DND-41 (cell line): ENCODE measurements around the gene CALR.

Source experiments
- EZH2 ChIP-seq: IDR thresholded peaks from 3 replicates; pipeline ENCODE4 v1.6.1; 2012; ENCODE audit warnings: borderline replicate concordance, low read depth, mild to moderate bottlenecking, moderate library complexity, low read length, inconsistent platforms; ENCODE audit not compliant: severe bottlenecking
- TF ChIP-seq, protein P1 (sequence below): IDR thresholded peaks from 2 replicates; pipeline ENCODE4 v1.5.1; 2012; ENCODE audit warnings: borderline replicate concordance, low read length, moderate library complexity, mild to moderate bottlenecking; ENCODE audit not compliant: poor library complexity, severe bottlenecking; ENCODE audit errors: extremely low read depth

DNA sequence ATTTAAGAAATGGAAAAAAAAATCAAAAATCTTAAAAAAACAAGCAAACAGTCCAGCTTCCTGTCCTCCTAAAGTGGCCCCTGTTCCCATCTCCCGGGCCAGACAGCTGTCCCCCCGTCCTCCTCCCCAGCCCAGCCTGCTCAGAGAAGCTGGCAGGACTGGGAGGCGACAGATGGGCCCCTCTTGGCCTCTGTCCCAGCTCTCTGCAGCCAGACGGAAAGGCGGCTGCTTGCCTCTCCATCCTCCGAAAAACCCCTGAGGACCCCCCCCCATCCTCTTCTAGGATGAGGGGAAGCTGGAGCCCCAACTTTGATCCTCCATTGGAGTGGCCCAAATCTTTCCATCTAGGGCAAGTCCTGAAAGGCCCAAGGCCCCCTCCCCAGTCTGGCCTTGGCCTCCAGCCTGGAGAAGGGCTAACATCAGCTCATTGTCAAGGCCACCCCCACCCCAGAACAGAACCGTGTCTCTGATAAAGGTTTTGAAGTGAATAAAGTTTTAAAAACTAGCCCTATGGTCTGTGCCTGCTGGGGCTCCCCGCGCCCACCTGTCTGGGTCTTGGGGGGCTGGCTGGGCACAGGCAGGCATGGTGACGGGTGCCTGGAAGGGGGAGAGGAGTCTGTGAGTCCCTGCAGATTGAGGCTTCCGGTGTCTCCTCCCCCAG is 14.9 kb downstream of the CALR start:
- TF ChIP-seq, protein P1, sequence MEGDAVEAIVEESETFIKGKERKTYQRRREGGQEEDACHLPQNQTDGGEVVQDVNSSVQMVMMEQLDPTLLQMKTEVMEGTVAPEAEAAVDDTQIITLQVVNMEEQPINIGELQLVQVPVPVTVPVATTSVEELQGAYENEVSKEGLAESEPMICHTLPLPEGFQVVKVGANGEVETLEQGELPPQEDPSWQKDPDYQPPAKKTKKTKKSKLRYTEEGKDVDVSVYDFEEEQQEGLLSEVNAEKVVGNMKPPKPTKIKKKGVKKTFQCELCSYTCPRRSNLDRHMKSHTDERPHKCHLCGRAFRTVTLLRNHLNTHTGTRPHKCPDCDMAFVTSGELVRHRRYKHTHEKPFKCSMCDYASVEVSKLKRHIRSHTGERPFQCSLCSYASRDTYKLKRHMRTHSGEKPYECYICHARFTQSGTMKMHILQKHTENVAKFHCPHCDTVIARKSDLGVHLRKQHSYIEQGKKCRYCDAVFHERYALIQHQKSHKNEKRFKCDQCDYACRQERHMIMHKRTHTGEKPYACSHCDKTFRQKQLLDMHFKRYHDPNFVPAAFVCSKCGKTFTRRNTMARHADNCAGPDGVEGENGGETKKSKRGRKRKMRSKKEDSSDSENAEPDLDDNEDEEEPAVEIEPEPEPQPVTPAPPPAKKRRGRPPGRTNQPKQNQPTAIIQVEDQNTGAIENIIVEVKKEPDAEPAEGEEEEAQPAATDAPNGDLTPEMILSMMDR: no peak
- TF ChIP-seq EZH2: no peak
